HCT116 (cell line): ENCODE data around the gene VTI1A. TPM values are rescaled to one million over a fixed set of nuclear protein-coding genes. Genes with fewer than 3 reads are reported as not detected.

Experiments
- ATAC-seq: fragments of 200-7000 bp; cut with Tn5 transposase; 2 replicates; pipeline ENCODE4 v1.9.1; 2020; ENCODE audit warnings: mild to moderate bottlenecking, moderate library complexity
- BruUV-seq: library from RNA; stranded (reverse); fragments of 400-500 nt; replicated peaks from 2 replicates; lab custom pipeline; 2021; lab: Mats Ljungman, UMichigan
- CTCF ChIA-PET: fragments of 300-600 bp; sonication (Branson Sonifier 250); formaldehyde crosslinking; loops from one replicate; lab custom pipeline; 2021; ENCODE audit warnings: antibody characterized with exemption; lab: Charles Lee
- POLR2A ChIA-PET: fragments of 300-600, 350-600 bp; sonication (Branson Sonifier 250); formaldehyde crosslinking; loops from one replicate; lab custom pipeline; 2021; ENCODE audit warnings: antibody characterized with exemption; lab: Charles Lee
- RAD21 ChIA-PET, 2 experiments: fragments of 300-600 bp; sonication (Branson Sonifier 250); formaldehyde crosslinking; loops; one replicate each; lab custom pipeline; 2023; ENCODE audit warnings: low total read pairs in 2 of 2; ENCODE audit not compliant: uncharacterized antibody in 2 of 2, unreplicated experiment in 2 of 2, low non-redundant PET in 1 of 2; lab: Charles Lee
- DNase-seq: peaks from one replicate; pipeline ENCODE4 v3.0.0-alpha.2; 2010; ENCODE audit warnings: low read depth, low spot score
- H2AFZ ChIP-seq: fragments of 200-600 bp; shearing (Covaris generic), sonication (generic); 2 replicates; pipeline ENCODE4 v1.6.1; 2017; ENCODE audit warnings: low read depth, mixed run types, mixed read lengths, antibody characterized with exemption, low read length; ENCODE audit not compliant: poor library complexity, severe bottlenecking
- H3K27ac ChIP-seq: 2 replicates; pipeline ENCODE4 v1.5.1; 2012; ENCODE audit warnings: low read depth, low read length
- H3K27me3 ChIP-seq: fragments of 200-600 bp; sonication (generic); 2 replicates; pipeline ENCODE4 v1.6.1; 2016; ENCODE audit warnings: mixed run types, low read length, mixed read lengths; ENCODE audit not compliant: insufficient read depth
- H3K36me3 ChIP-seq, 2 experiments: fragments of 200-500 bp in 1 of 2; fragments of 200-600 bp in 1 of 2; sonication (Bioruptor generic) in 1 of 2; sonication (generic) in 1 of 2; 2 replicates each; pipeline versions ENCODE4 v1.5.1 to v1.6.1; 2014 to 2016; ENCODE audit warnings: low read length in 2 of 2, inconsistent platforms in 1 of 2, mixed read lengths in 1 of 2, mixed run types in 1 of 2; ENCODE audit not compliant: insufficient read depth in 2 of 2, control insufficient read depth in 1 of 2
- H3K4me1 ChIP-seq, 2 experiments: fragments of 200-600 bp in 1 of 2; sonication (generic) in 1 of 2; 2 replicates each; pipeline versions ENCODE4 v1.5.1 to v1.6.1; 2012 to 2017; ENCODE audit warnings: low read length in 2 of 2, inconsistent platforms in 1 of 2, mild to moderate bottlenecking in 1 of 2, mixed read lengths in 1 of 2, mixed run types in 1 of 2, moderate library complexity in 1 of 2; ENCODE audit not compliant: insufficient read depth in 2 of 2, control insufficient read depth in 1 of 2
- H3K4me2 ChIP-seq: fragments of 200-600 bp; sonication (generic); 2 replicates; pipeline ENCODE4 v1.6.1; 2017; ENCODE audit warnings: mixed run types, low read length, mixed read lengths
- H3K4me3 ChIP-seq, 2 experiments: fragments of 200-600 bp in 1 of 2; sonication (generic) in 1 of 2; replicated peaks in 1 of 2; 2 replicates each; pipeline ENCODE4 v1.5.1; 2011 to 2016; ENCODE audit warnings: low read length in 2 of 2, control low read depth in 1 of 2, low read depth in 1 of 2, mild to moderate bottlenecking in 1 of 2, mixed read lengths in 1 of 2, mixed run types in 1 of 2
- H3K79me2 ChIP-seq: fragments of 200-600 bp; sonication (generic); 2 replicates; pipeline ENCODE4 v1.6.1; 2017; ENCODE audit warnings: mild to moderate bottlenecking, mixed run types, low read length, moderate library complexity, mixed read lengths; ENCODE audit not compliant: insufficient read depth
- H3K9ac ChIP-seq: fragments of 200-600 bp; sonication (generic); 2 replicates; pipeline ENCODE4 v1.6.1; 2016; ENCODE audit warnings: low read length, mixed read lengths
- H3K9me2 ChIP-seq: fragments of 200-600 bp; sonication (generic), shearing (Covaris generic); 2 replicates; pipeline ENCODE4 v1.6.1; 2017; ENCODE audit warnings: mixed run types, mild to moderate bottlenecking, moderate library complexity; ENCODE audit not compliant: insufficient read depth
- H3K9me3 ChIP-seq, 2 experiments: fragments of 200-500 bp in 1 of 2; fragments of 200-600 bp in 1 of 2; sonication (Bioruptor generic) in 1 of 2; sonication (generic) in 1 of 2; 2 replicates each; pipeline ENCODE4 v1.6.1; 2014 to 2017; ENCODE audit warnings: low read length in 2 of 2, mixed read lengths in 2 of 2, inconsistent platforms in 1 of 2, low read depth in 1 of 2, mild to moderate bottlenecking in 1 of 2, mixed run types in 1 of 2, moderate library complexity in 1 of 2; ENCODE audit not compliant: control insufficient read depth in 1 of 2, insufficient read depth in 1 of 2
- H4K20me1 ChIP-seq: fragments of 200-600 bp; sonication (generic), shearing (Covaris generic); 2 replicates; pipeline ENCODE4 v1.6.1; 2017; ENCODE audit warnings: mixed run types, mild to moderate bottlenecking, moderate library complexity; ENCODE audit not compliant: insufficient read depth
- CEBPB ChIP-seq: IDR thresholded peaks from 2 replicates; pipeline ENCODE4 v1.6.1; 2012; ENCODE audit warnings: low read depth
- FOSL1 ChIP-seq: IDR thresholded peaks from 2 replicates; pipeline ENCODE4 v1.6.1; 2012; ENCODE audit warnings: low read depth
- POLR2A ChIP-seq: IDR thresholded peaks from 2 replicates; pipeline ENCODE4 v1.7.0; 2011; ENCODE audit warnings: borderline replicate concordance; ENCODE audit not compliant: insufficient read depth, insufficient read length; ENCODE audit errors: extremely low read depth
- POLR2AphosphoS5 ChIP-seq: IDR thresholded peaks from 2 replicates; pipeline ENCODE4 v1.6.1; 2011; ENCODE audit warnings: mild to moderate bottlenecking, low read depth, low read length, moderate library complexity
- SP1 ChIP-seq: IDR thresholded peaks from 2 replicates; pipeline ENCODE4 v1.6.1; 2012; ENCODE audit warnings: low read depth
- SRF ChIP-seq: IDR thresholded peaks from 2 replicates; pipeline ENCODE4 v1.6.1; 2012; ENCODE audit warnings: low read depth
- ZFX ChIP-seq: fragments of 450-650 bp; IDR thresholded peaks from 2 replicates; pipeline ENCODE4 v1.6.1; 2017
- intact Hi-C: fragments of 100-400 bp; cut with micrococcal nuclease; formaldehyde crosslinking; loops from 2 replicates; pipeline ENCODE4 v1.10.0; 2022
- total RNA-seq: library from RNA; stranded (reverse); gene quantifications from one replicate; pipeline ENCODE4 v1.2.1, GENCODE V29; 2021; ENCODE audit not compliant: unreplicated experiment
- TF ChIP-seq, protein P1 (sequence below): IDR thresholded peaks from 2 replicates; pipeline ENCODE4 v1.6.1; 2012
- TF ChIP-seq, protein P2 (sequence below): IDR thresholded peaks from 2 replicates; pipeline ENCODE4 v1.6.1; 2011; ENCODE audit warnings: mild to moderate bottlenecking, low read length, moderate library complexity; ENCODE audit not compliant: insufficient replicate concordance; ENCODE audit errors: extremely low read depth
- TF ChIP-seq, protein P3 (sequence below): IDR thresholded peaks from 2 replicates; pipeline ENCODE4 v1.6.1; 2012

Gene VTI1A
- total RNA-seq, 1 experiment from 2014 or later = 80.7 TPM

DNA sequence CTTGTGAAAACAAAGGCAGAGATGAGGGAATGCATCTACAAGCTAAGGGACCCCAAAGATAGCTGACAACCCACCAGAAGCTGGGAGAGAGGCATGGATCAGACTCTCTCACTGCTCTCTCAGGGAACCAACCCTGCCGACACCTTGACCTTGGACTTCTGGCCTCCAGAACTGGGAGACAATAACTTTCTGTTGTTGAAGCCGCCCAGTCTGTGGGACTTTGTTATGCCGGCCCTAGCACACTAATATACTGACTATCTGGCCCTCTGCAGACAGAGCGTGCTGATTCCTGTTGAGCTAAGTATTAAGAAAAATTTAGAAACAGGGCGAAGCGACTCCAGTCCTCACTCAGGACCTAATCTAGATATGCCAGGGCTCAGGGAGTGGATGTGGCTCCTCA is 358.7 kb downstream of the VTI1A start:
- no TSS peak for BruUV-seq
- DNase-seq (no peak), ATAC-seq (no peak)
- H3K79me2 ChIP-seq = no peaks in the 10 kb centered on the region
- peaks cover 0 to 4% of the 10 kb centered on the region in 2 experiments; a peak in 1 of 4 replicates for H3K36me3 ChIP-seq
- CTCF ChIA-PET = no interaction called here
- H3K4me3 ChIP-seq = no peak overlapping the region
- H4K20me1 ChIP-seq = no peaks in the 10 kb centered on the region
- H2AFZ ChIP-seq = no peak overlapping the region
- H3K27ac ChIP-seq = no peak overlapping the region
- no peak overlapping the region for H3K4me2 ChIP-seq
- no peaks in the 10 kb centered on the region for H3K27me3 ChIP-seq
- intact Hi-C loops = no loop called here
- peaks cover 52 to 60% of the 10 kb centered on the region in 2 experiments for H3K4me1 ChIP-seq
- H3K9ac ChIP-seq = no peak overlapping the region
- H3K9me2 ChIP-seq = no peaks in the 10 kb centered on the region
- POLR2A ChIA-PET = no interaction called here
- no peaks in the 10 kb centered on the region for H3K9me3 ChIP-seq
- RAD21 ChIA-PET = no interaction called here
- no peak for TF ChIP-seq FOSL1
- no peak for TF ChIP-seq SRF
- no peak for TF ChIP-seq ZFX
- TF ChIP-seq POLR2AphosphoS5 = no peak
- no peak for TF ChIP-seq SP1
- TF ChIP-seq, protein P1, sequence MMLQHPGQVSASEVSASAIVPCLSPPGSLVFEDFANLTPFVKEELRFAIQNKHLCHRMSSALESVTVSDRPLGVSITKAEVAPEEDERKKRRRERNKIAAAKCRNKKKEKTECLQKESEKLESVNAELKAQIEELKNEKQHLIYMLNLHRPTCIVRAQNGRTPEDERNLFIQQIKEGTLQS = no peak
- TF ChIP-seq, protein P2, sequence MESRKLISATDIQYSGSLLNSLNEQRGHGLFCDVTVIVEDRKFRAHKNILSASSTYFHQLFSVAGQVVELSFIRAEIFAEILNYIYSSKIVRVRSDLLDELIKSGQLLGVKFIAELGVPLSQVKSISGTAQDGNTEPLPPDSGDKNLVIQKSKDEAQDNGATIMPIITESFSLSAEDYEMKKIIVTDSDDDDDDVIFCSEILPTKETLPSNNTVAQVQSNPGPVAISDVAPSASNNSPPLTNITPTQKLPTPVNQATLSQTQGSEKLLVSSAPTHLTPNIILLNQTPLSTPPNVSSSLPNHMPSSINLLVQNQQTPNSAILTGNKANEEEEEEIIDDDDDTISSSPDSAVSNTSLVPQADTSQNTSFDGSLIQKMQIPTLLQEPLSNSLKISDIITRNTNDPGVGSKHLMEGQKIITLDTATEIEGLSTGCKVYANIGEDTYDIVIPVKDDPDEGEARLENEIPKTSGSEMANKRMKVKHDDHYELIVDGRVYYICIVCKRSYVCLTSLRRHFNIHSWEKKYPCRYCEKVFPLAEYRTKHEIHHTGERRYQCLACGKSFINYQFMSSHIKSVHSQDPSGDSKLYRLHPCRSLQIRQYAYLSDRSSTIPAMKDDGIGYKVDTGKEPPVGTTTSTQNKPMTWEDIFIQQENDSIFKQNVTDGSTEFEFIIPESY = no peak
- TF ChIP-seq POLR2A = no peak
- TF ChIP-seq CEBPB = no peak
- TF ChIP-seq, protein P3, sequence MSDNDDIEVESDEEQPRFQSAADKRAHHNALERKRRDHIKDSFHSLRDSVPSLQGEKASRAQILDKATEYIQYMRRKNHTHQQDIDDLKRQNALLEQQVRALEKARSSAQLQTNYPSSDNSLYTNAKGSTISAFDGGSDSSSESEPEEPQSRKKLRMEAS = no peak
